CD4-positive, alpha-beta T cell treated with Interferon gamma for 1 hour (primary cell): ENCODE data around the gene HOXC9.

Experiments used
- DNase-seq: peaks from one replicate; pipeline ENCODE4 v3.0.0-alpha.2; 2020

HOXC9 gene

DNA sequence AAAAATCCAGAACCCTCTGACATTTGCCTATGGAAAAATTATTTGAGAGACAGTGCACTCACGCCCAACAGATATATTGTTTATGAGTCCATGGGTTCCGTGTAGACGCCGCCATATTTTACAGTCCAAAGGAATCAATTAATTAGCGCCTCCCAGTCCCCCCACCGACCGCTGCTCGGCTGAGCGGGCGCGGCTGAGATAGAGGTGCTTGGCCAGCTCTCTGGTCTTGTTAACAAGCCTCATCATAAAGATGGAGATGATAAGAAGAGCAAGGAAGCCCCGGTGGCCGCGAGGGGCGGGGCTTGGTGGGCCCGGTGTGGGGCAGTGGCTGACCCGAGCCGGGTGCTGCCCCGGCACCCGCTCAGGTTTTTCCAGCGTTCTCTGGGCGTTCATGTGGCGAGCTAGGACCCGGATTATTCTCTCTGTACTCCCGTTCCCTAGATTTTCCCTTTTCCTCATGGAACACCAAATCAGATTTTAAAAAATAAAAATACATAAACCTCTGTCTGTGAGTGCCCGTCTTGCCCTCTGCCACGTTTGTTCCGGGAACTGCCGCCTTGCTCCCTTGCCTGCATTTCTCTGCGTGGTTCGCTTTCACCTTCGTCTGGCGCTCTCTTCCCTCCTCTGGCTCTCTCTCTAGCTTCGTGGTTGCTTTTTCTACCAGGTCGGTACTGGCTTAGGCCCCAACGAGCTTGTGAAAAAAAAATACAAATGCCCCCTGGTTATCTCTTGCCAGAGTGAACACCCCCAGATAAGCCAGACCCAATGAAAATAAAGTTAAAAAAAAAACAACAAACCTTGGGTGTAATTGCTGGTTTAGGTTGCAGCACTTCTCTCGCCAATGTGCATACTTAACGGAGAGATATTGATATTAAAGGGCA lies 36.3 kb upstream of the HOXC9 start:
- DNase-seq = no peak

DNA sequence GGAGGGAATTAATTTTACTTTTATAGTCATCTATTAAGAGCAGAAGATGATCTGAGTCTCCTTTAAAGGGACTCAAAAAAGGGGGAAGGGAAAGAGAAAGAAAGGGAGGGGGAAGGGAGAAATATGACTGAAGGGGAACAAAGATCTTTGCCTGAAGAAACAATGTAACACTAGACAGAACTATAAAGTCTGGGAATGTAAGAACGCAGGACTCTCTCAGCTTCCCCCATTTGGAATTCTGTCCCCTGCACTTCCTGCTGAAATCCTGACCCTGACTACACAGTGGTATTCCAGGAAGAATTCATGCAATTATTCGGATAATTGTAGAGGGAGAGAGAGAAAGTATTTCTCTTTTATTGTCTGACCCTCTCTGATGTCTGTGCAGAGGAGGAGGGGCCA lies 35.6 kb upstream of the HOXC9 start:
- no peak for DNase-seq

DNA sequence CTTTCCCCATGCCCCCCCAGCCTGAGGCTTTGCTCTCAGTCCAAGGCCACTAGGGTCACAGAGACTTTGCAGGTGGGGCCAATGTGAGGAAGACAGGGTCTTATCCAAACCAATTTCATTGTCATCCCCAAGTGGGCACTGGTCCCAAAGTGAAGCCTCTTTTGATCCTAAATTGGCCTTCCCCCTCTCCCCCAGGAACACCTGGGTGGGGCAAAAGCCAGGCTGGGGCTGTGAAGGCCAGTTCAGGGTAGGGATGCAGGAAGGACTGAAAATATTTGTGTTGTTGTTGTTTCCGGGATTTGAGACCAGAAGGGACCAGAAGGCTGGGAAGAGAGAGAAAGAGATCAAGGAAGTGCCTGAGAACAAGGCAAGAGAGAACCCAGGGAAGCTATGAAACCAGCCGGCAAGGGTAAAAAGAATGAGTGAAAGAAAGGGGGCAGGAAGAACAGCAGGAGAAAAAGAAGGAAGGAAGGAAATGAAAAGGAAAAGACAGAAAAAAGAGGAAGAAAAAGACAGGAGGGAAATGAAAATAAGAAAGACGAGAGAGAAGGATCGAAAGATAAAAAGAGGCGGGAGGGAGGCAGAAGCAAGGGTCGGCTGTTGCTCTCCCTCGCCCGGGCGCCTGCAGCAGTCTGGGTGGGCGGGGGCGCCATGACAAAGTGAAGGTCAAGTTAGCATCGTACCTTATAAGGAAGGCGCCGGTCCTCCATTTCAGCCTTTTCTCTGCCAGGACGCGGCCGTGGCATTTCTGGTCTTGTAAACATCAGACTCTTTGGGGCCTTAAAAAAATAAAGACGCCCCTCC lies 34.5 kb upstream of the HOXC9 start:
- no peak for DNase-seq

DNA sequence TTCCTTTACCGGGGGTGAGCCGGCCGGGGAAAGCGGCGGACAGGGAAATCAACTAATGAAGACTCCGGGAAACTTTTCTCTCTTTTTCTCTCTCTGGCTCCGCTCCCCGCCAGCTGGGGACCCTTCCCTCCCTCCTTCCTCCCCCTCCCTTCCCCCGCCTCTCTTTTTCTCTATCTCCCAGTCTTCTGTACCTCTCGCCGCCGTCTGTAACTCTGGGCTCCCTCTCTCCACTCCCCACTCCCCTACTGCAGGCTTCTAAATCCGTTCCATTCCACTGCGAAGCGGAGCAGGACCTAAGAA lies 33.9 kb upstream of the HOXC9 start:
- no peak for DNase-seq

DNA sequence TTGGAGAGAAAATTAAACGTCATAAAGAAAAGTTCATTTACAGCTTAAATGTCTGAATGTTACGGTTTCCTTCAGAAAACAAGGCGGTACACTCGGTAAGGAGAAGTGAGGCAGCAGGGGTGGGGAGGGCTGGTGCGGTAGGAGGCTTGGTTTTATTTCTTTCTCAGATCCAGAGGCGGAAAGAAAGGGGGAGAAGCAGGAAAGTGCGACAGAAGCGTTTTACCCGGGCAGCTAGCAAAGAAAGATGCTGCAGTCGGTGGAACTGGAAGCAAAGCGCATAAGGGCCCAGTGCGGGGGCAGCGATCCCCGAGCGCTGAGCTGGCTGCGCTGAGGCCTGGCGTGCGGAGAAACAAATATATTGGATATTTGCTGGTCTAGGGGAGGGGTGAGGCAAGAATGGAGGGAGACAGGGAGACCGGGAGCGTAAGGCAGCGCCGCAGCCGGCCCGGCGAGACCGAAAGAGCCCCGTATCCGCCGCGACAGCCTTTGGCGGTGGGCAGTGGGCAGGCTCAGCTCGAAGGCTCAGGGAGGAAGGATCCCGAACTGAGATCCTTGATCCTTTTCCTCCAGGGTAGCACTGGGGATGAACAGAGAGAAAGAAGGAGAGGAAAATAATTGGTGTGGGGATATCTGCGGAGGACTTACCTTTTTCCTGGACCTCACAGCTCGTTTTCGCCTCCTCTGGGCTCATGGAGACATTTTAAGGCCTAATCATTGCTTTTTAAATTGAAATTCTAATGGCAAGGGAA lies 33.4 kb upstream of the HOXC9 start:
- DNase-seq = no peak

DNA sequence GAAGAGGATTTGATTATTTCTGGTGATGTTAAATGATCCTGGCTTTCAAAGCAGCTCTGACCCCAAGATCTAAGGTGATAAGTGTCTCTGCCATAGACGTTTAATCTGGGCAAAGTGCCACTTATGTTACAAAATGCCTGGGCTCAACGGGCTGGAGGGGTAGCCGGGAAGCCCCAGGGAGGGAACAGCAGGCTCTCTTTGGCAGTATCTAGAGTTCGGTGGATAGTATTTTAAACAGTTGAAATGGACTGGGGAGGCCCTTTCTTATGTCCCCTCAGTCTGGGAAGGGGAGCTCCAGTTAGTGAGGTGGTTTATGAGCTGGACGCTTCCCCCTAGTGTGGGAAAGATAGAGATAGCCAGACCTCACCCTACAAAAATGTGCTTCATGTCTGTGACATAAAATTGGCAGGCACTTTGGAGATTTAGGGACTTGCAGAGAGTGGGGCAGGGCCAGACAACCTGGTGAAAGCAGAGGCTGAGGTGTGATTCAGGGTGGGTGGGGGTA lies 32.5 kb upstream of the HOXC9 start:
- DNase-seq = no peak

DNA sequence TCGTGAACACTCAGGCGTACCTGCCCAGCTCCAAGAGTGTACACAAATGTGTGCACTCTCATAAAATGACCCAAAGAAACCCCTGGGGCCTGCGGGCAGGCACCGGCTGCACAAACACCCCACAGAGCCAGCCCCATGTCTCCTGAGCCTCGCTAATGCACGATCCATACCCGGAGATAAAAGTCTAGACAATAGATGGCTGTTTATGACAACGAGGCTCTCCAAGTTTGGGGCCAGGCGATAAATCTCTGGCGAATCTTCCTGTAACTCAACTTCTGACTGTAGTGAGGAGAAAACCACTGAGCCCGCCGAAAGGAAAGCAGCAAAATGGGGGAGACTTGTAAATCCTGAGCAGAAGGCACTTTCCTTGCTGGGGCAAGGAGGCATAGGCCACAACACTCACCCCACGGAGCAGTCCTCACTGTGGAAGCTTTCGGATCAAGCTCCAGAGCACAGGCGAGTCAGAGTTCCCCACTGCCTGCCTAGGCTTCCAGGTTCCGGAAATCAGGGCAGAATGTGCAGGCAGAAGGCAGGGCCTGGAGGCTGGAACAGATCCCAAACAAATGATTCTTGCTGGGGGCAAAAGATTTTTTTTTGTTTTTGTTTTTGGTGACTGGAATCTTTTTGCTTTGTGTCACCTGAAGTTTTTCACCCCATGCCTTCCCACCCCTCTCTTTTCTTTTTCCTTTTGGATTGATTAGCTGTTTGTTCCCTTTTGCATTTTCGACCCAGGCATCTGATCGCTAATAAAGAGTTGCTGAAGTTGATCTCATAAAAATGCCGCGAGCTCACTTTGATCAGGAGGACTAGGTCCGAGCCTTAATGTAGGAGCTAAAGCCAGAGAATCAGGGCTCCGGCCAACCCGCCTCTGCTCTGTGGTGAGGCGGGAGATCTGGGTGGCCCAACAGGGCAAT lies 31.5 kb upstream of the HOXC9 start:
- no peak for DNase-seq

DNA sequence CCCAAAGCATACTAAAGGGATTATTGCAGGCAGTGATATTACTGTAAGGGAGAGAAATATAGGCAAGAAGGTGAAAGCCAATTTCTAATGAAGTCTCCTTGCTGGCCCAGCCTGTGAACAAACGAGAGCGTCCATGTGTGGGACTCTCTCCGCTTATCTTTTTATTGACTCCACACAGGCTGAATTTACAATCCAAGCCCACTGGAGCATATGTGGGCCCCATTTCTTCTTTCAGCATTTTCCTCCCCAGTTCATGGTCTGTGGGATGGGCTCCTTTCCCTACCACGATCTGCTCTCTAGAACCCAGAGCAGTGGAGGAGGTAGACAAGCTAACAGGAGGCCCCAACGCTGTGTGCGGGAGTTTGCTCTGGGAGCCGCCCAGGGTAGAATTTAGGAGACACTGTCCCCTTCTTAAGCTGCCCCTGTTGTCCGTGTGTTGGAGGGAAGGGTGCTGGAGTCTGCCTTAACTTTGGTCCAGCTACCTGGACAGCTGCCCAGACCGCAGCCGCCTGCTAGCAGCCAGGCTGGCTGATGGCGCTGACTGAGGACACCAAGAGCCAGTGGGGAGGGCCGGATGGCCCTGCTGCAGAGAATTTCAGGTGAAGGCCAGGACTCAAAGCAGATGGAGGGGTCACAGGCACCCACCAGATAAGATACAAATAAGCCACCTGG lies 30.2 kb upstream of the HOXC9 start:
- DNase-seq = no peak

DNA sequence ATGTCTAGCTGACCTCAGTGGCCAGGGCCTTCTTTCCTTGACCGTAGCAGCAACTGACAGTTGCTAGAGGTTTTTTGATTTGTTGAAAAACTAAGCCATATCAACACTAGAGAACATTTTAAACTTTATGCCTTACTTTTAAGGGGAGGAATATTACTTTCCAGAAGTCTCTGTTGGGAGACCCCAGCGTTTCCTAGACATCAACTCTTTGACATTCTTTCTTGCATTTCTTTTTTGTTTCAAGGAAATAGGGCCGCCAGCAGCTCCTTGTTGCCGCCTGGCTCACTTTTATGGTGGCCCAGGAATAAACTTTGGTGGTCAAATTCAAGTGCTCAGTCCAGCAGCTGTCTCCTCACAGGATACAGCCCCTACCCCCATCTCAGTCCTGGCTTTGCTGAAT lies 29.5 kb upstream of the HOXC9 start:
- DNase-seq = no peak

DNA sequence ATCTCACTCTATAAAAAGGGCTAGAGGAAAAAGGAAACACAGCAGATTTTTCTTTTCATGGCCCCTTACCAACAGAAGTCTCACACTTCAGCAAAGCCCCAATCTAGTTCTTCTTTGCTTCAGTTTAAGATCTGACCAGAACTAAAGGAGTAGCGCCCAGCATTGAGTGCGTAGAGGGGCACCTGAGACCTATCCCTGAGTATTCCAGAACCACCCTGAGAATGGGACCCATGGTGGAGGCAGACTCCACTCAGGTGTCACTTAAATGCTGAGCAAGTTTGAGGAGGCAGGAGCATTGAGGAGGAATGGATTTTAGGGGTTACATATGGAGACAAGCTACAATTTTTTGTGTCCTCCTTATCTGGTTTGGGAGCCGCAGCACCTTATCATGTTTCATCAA lies 28.8 kb upstream of the HOXC9 start:
- DNase-seq = no peak

DNA sequence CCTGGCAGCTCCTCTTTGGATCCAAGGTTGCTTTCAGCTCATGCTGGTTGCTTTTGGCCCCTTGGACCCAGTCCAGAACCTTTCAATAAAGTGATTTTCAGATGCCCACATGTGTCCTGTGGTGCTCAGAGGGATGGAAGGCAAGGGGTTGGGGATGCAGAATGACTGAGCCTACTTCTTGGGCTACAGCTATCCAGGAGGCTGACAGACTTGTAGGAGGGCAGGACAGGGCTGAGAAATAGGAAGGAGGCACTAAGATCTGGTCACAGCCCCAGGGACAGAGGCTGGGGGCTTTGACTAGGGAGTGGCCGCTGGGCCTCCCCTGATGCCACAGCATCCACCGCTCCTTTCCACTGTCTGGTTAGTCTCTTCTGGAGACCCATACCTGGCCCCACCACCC lies 28.3 kb upstream of the HOXC9 start:
- DNase-seq = no peak

DNA sequence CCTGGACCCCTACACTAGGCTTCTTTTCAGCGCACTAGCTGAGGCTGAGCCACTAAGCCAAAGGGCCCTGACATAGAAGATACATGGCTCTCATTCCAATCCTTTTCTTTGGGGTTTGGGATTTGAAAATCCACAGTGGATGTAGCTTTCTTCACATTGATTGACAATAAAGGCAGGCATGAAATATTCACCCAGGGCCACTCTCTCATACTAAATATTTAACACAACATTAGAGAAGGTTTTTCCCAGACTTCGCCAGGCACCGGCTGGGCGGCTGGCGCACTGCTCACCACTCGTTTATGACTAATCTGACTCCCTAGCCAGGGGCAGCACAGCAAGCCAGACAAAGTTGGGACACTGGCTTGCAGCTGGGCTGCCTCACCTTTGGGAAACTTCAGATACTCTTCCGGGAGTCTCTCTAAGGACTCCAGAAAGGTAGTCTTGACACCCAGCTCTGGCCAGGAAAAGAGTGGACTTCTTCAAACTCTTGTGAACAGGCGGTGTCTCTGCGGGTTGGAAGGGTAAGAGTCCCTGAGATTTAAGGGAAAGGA lies 27.7 kb upstream of the HOXC9 start:
- no peak for DNase-seq

DNA sequence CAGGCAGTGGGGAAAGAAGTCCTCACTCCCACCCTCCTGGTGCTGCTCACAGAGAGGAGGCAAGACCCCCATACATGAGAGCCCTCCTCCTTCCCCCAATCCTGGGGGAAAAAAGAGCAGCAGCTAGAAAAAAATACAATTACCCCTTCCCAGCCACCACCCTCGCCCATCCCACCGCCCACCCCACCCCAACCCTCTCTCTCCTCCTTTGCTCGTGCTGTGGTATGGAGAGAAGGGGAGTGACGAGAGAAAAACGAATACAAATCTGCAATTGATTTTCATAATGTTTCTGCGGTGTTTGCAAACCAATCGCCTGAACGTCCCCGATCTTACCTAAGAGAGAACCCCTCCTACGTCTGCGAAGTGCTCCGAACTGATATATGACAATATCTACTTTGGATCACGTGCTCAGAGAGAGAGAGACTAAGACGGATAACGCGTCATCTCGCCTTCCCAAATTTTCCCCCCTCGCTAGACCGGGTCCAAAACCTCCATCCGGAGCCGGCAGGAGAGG lies 27.2 kb upstream of the HOXC9 start, which contains the start of gene HOXC11:
HOXC11 (plus strand) TSS at position 405 of the 514 bp plus-strand sequence. CDS start 116 bp downstream, outside the sequence.
- no peak for DNase-seq

DNA sequence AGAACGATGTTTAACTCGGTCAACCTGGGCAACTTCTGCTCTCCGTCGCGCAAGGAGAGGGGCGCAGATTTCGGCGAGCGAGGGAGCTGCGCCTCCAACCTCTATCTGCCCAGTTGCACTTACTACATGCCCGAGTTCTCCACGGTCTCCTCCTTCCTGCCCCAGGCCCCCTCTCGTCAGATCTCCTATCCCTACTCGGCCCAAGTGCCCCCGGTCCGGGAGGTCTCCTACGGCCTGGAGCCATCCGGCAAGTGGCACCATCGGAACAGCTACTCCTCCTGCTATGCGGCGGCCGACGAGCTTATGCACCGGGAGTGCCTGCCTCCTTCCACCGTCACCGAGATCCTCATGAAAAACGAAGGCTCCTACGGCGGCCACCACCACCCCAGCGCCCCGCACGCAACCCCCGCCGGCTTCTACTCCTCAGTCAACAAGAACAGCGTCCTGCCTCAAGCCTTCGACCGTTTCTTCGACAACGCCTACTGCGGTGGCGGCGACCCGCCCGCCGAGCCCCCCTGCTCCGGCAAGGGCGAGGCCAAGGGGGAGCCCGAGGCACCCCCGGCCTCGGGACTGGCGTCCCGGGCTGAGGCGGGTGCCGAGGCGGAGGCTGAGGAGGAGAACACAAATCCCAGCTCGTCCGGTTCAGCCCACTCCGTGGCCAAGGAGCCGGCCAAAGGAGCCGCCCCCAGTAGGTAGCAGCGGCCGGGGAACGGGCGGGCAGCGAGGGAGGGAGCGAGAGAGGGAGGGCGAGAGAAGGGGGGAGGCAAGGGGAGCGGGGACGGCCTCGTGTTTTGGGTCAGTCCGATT lies 26.5 kb upstream of the HOXC9 start:
- no peak for DNase-seq

DNA sequence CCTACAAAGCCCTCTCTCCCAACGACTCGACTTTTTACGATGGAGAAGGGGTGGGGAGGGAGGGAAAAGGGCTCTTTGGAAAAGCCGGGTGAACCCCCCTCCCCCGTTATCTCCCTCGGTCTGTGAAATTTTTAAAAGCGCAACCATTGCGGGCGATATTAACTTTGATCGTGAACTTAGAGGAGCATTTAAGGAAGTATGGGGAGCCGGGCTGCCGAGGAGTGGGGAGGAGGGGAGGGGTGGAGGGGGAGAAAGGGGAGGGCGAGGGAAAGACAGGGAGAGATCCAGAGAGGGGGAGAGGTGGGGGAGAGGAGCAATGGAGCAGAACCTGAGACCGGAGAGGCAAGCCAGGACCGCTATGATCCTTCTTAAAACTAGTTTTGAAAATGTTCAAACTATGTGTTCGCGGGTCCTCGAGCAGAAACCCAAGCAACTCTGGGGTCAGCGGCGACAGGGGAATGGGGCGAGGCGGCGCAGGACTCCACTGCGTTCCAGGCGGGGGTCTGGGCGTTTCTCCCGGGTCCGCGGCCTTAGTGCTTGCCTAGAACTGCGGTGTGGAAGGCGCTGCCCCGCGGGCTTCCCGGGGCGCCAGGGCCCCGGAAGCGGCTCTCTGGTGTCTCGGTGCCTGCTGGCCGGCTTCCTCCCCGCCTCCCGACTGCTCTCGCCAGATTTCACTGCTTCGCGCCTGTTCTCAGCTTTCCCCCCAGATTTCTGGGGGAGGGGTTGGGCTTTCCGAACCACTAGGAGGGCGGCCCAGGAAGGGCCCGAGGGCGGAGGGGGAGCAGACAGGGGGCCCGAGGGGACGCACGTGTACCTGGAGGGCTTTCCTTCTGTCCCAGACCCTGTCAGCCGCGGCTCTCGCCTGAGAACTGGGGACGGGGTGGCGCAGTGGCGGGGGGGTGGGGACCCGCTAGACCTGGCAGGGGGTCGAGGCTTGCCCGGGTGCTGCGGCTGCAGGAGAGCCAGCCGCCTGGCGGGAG lies 25.6 kb upstream of the HOXC9 start, which contains the start of gene HOTAIR:
HOTAIR (minus strand) TSS at position 871 of the 980 bp plus-strand sequence.
- no peak for DNase-seq

DNA sequence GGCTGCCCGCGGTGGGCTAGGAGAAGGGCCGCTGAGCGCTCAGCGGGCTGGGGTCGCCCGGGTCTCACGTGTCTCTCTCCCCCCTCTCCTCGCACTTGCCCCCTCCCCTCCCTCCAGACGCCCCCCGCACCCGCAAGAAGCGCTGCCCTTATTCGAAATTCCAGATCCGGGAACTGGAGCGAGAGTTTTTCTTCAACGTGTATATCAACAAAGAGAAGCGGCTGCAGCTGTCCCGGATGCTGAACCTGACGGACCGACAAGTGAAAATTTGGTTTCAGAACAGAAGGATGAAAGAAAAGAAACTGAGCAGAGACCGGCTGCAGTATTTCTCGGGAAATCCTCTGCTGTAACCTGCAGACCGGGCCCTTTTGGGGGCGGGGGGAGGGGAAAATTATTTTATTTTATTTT lies 24.9 kb upstream of the HOXC9 start:
- no peak for DNase-seq

DNA sequence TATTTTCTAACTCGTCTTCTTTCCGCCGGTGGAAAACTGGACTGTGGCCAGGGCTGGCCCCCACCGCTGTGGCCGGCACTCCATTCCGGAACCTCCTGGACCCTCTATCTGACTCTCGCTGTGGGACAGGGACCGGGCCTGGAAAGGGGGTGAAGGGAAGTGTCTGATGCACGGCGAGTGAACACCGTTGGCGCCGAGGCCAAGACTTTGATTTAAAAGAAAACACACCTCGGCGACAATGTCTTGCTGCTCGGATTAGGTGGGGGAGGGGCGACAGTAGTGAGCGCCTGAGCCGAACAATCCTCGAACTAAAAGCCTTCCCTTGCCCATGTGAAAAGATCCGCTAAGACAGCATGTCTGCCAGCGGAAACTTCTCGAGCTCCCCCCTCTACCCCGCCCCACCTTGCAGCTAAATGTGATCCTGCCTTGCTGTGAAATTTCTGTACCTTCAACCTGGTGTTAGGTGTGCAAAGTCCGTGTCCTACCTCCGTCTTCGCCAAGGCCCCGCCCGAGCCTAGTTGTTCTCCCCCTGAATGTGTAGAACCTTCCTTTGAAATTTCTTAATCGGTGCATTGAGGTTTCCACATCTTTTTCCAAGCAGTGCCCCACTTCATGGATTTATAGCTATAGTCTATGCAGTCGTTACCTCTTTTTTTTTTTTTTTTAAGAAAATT lies 24.3 kb upstream of the HOXC9 start:
- DNase-seq = no peak

DNA sequence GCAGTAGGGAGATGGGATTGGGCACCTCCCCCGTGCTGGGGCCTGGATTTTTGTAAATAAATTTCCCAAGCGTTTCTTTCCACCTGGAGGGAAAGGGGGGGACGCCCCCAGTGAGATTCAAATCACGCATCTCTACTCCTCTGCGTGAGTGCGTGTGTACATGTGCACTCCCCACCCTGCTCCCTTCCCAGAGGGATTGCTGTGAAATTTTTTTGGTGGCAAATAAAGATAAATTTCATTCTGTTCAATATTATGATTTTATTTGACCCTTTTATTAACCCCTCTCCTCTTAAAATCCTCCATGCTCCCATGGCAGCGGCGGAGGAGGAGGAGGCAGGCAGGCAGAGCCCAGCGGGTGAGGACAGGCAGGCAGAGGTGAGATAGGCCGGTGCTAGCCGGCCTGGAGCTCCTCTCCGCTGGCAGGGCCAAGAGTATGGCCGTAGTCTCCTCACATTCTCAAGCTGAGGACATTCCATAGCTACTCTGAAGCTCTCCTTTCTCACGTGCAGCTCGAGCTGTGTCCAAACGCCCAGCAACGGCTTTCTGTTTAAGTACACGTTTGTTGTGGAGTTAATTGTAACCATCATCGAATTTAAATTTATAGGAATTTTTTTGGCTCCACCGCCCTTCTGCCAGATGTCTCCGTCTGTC lies 23.7 kb upstream of the HOXC9 start:
- DNase-seq = no peak
